Measurements from ENCODE around the gene ELOVL2. TPM values are rescaled to one million over a fixed set of nuclear protein-coding genes. Genes with fewer than 3 reads are reported as not detected.
"Not testable (repeated sequence)": the region's sequence is repeated elsewhere in the genome, so short reads cannot be mapped to it uniquely, and the experiment has no call there.

Gene ELOVL2
- total RNA-seq, 2 donors from 2014 or later, result 0.23 to 0.38 TPM

- DNase-seq (ENCODE audit: low spot score), result no peak
- intact Hi-C loops (cut with DNase I), result no loop called here
Measured at GRCh38 chr6:11027565-11028110, 16.5 kb downstream of the ELOVL2 start.

- intact Hi-C loops (cut with DNase I), result no loop called here
- DNase-seq (ENCODE audit: low spot score), result no peak
Measured at GRCh38 chr6:11025921-11026635, 18.0 kb downstream of the ELOVL2 start.

GRCh38 chr6:11025130-11025529, 19.0 kb downstream of the ELOVL2 start:
- intact Hi-C loops (cut with DNase I), result no loop called here
- DNase-seq (ENCODE audit: low spot score), result no peak

GRCh38 chr6:11023032-11023431, 21.1 kb downstream of the ELOVL2 start:
- no peak for DNase-seq (ENCODE audit: low spot score)
- intact Hi-C loops (cut with DNase I), result no loop called here

GRCh38 chr6:11021714-11022113, 22.4 kb downstream of the ELOVL2 start:
- intact Hi-C loops (cut with DNase I), result no loop called here
- no peak for DNase-seq (ENCODE audit: low spot score)

- intact Hi-C loops (cut with DNase I), result no loop called here
- no peak for DNase-seq (ENCODE audit: low spot score)
Measured at GRCh38 chr6:11021003-11021402, 23.1 kb downstream of the ELOVL2 start.

- intact Hi-C loops (cut with DNase I), result no loop called here
- DNase-seq (ENCODE audit: low spot score), result no peak
Measured at GRCh38 chr6:11018225-11018624, 25.9 kb downstream of the ELOVL2 start.

GRCh38 chr6:11017090-11017489, 27.0 kb downstream of the ELOVL2 start:
- no peak for DNase-seq (ENCODE audit: low spot score)
- intact Hi-C loops (cut with DNase I), result no loop called here

GRCh38 chr6:11016452-11016851, 27.7 kb downstream of the ELOVL2 start:
- intact Hi-C loops (cut with DNase I), result no loop called here
- DNase-seq (ENCODE audit: low spot score), result no peak

- intact Hi-C loops (cut with DNase I), result no loop called here
- DNase-seq (ENCODE audit: low spot score), result no peak
Measured at GRCh38 chr6:11015102-11015501, 29.0 kb downstream of the ELOVL2 start.

- DNase-seq (ENCODE audit: low spot score), result no peak
- intact Hi-C loops (cut with DNase I), result no loop called here
Measured at GRCh38 chr6:11013721-11014070, 30.4 kb downstream of the ELOVL2 start.

- DNase-seq (ENCODE audit: low spot score), result no peak
- intact Hi-C loops (cut with DNase I), result no loop called here
Measured at GRCh38 chr6:11012976-11013720, 31.0 kb downstream of the ELOVL2 start.

- no peak for DNase-seq (ENCODE audit: low spot score)
- intact Hi-C loops (cut with DNase I), result no loop called here
Measured at GRCh38 chr6:11012295-11012754, 31.8 kb downstream of the ELOVL2 start.

GRCh38 chr6:11011787-11012234, 32.3 kb downstream of the ELOVL2 start:
- DNase-seq (ENCODE audit: low spot score), result no peak
- intact Hi-C loops (cut with DNase I), result no loop called here

- DNase-seq (ENCODE audit: low spot score), result no peak
- intact Hi-C loops (cut with DNase I), result no loop called here
Measured at GRCh38 chr6:11009353-11009752, 34.8 kb downstream of the ELOVL2 start.

- intact Hi-C loops (cut with DNase I), result no loop called here
Measured at GRCh38 chr6:11008821-11009220, 35.3 kb downstream of the ELOVL2 start.

GRCh38 chr6:11007715-11008608, 36.1 kb downstream of the ELOVL2 start:
- no peak for DNase-seq (ENCODE audit: low spot score)
- intact Hi-C loops (cut with DNase I), result no loop called here

More at GRCh38 chr6:11008821-11009220, 35.3 kb downstream of the ELOVL2 start:
- no peak for DNase-seq (ENCODE audit: low spot score)

GRCh38 chr6:11006061-11006460, 38.0 kb downstream of the ELOVL2 start:
- intact Hi-C loops (cut with DNase I), result no loop called here
- DNase-seq (ENCODE audit: low spot score), result no peak

- DNase-seq (ENCODE audit: low spot score); intact Hi-C loops (cut with DNase I): not testable (repeated sequence)
Measured at GRCh38 chr6:11003297-11003696, 40.8 kb downstream of the ELOVL2 start.

- intact Hi-C loops (cut with DNase I), result no loop called here
- no peak for DNase-seq (ENCODE audit: low spot score)
Measured at GRCh38 chr6:11002176-11002575, 41.9 kb downstream of the ELOVL2 start.

Measured in posterior vena cava (tissue), 2 donors.